GM18507 (cell line): ENCODE results near the gene SAPCD2.
A peak's percentile ranks its signal among the peaks of the same experiment; 100 is the strongest.
"Not testable (repeated sequence)": the region's sequence is repeated elsewhere in the genome, so short reads cannot be mapped to it uniquely, and the experiment has no call there.

Source experiments
- DNase-seq: peaks from one replicate; pipeline ENCODE4 v3.0.0; 2011; ENCODE audit warnings: low read depth; ENCODE audit not compliant: insufficient read length; ENCODE audit errors: extremely low spot score
- FAIRE-seq: peaks from 2 replicates; lab custom pipeline; 2011; peaks lifted over from hg19 to GRCh38; lab: Jason Lieb, UNC

Gene SAPCD2

GRCh38 chr9:137039611-137040366 is 30.6 kb downstream of the SAPCD2 start:
- DNase-seq (no peak), FAIRE-seq (no peak)

- DNase-seq (no peak), FAIRE-seq (no peak)
Observed at GRCh38 chr9:137038916-137039315, 31.4 kb downstream of the SAPCD2 start.

- DNase-seq (no peak), FAIRE-seq (no peak)
Observed at GRCh38 chr9:137037483-137037882, 32.9 kb downstream of the SAPCD2 start.

- no peak for FAIRE-seq
Observed at GRCh38 chr9:137037035-137037434, 33.3 kb downstream of the SAPCD2 start.

GRCh38 chr9:137035937-137036336 is 34.4 kb downstream of the SAPCD2 start:
- DNase-seq (no peak), FAIRE-seq (no peak)

More at GRCh38 chr9:137037035-137037434, 33.3 kb downstream of the SAPCD2 start:
- DNase-seq, result no peak

- FAIRE-seq, result no peak
- DNase-seq, result no peak
Observed at GRCh38 chr9:137035507-137035834, 34.9 kb downstream of the SAPCD2 start.

GRCh38 chr9:137034709-137035506 is 35.4 kb downstream of the SAPCD2 start:
- DNase-seq (peak; percentile 87), FAIRE-seq (peak; percentile 91)

- FAIRE-seq (no peak), DNase-seq (no peak)
Observed at GRCh38 chr9:137034039-137034708, 36.2 kb downstream of the SAPCD2 start.

GRCh38 chr9:137033481-137033880 is 36.9 kb downstream of the SAPCD2 start:
- not testable (repeated sequence) for DNase-seq, FAIRE-seq

- FAIRE-seq (peak; percentile 5), DNase-seq (no peak)
Observed at GRCh38 chr9:137032858-137033257, 37.5 kb downstream of the SAPCD2 start.

- DNase-seq (no peak), FAIRE-seq (peak; percentile 41)
Observed at GRCh38 chr9:137031904-137032640, 38.3 kb downstream of the SAPCD2 start, which contains the start of gene FUT7. Gene FUT7 (minus strand): TSS chr9:137032088. CDS start chr9:137031991, 97 bp downstream.

GRCh38 chr9:137030538-137031527 is 39.5 kb downstream of the SAPCD2 start:
- peak; percentile 83 for FAIRE-seq
- DNase-seq, result no peak

- FAIRE-seq, result no peak
Observed at GRCh38 chr9:137030006-137030405, 40.4 kb downstream of the SAPCD2 start.

GRCh38 chr9:137029058-137029936 is 41.1 kb downstream of the SAPCD2 start:
- peak; percentile 44 for DNase-seq
- FAIRE-seq, result peak; percentile 95

More at GRCh38 chr9:137030006-137030405, 40.4 kb downstream of the SAPCD2 start:
- no peak for DNase-seq

- FAIRE-seq (peak; percentile 70), DNase-seq (no peak)
Observed at GRCh38 chr9:137028263-137029057, 41.9 kb downstream of the SAPCD2 start.

GRCh38 chr9:137027369-137028262 is 42.7 kb downstream of the SAPCD2 start, which contains the start of gene ABCA2:
Gene ABCA2 (minus strand): TSS chr9:137028237. CDS start chr9:137028140, 97 bp downstream.
- DNase-seq (no peak), FAIRE-seq (no peak)
